ENCODE data around the gene CA10.

DNA sequence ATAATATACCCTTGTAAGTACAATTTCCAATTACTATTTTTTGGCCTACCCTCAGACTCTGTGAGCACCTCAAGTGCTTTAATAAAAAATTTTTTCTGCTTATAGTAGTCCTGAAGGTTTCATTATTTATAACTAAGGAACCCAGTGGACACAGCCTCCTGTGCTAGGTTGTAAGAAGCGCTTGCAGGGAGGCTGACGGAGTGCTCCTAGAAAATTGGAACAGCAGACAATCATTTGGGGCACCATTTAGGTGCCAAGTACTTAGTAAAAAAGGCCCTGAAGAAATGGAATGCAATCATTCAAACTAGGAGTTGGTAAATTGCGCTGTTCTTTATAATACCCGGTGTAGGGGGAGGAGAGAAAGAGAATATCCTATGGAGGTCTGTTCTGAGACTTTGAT lies 19.8 kb downstream of the CA10 start:
- TF ChIP-seq CTCF (conservative IDR thresholded peaks at IDR 0.05; ENCODE audit: low read depth, low read length) (no peak), EZH2 (IDR thresholded peaks at IDR 0.05; ENCODE audit: borderline replicate concordance, low read depth, low read length, poor library complexity, severe bottlenecking) (no peak)

All from A673 (cell line).